Retinal pigment epithelial cell (primary cell): ENCODE measurements around the gene BRSK2.
A peak's percentile ranks its signal among the peaks of the same experiment; 100 is the strongest.

ENCODE experiments used
- DNase-seq: peaks from one replicate; pipeline ENCODE4 v3.0.0-alpha.2; 2010; ENCODE audit warnings: low read depth
- H3K4me3 ChIP-seq: 2 replicates; pipeline ENCODE4 v1.5.1; 2011; ENCODE audit warnings: mild to moderate bottlenecking, low read length, control low read depth, moderate library complexity
- CTCF ChIP-seq: conservative IDR thresholded peaks from 2 replicates; pipeline ENCODE4 v1.5.1; 2011; ENCODE audit warnings: low read depth, low read length, control low read depth, inconsistent platforms

BRSK2 gene

GRCh38 chr11:1398528-1399235 is 8.9 kb downstream of the BRSK2 start:
- H3K4me3 ChIP-seq: no peak overlapping the region
- no peak for DNase-seq
- no peak for TF ChIP-seq CTCF

- DNase-seq: no peak
- TF ChIP-seq CTCF: no peak
- no peak overlapping the region for H3K4me3 ChIP-seq
These were observed 9.9 kb downstream of the BRSK2 start for GRCh38 chr11:1399386-1400316.

GRCh38 chr11:1400317-1401170 is 10.8 kb downstream of the BRSK2 start:
- no peak for DNase-seq
- TF ChIP-seq CTCF: no peak
- no peak overlapping the region for H3K4me3 ChIP-seq

GRCh38 chr11:1401171-1401445 is 11.4 kb downstream of the BRSK2 start:
- H3K4me3 ChIP-seq: no peak overlapping the region
- no peak for DNase-seq
- no peak for TF ChIP-seq CTCF

GRCh38 chr11:1401656-1402221 is 12.0 kb downstream of the BRSK2 start:
- DNase-seq: peak; percentile 7
- peak; percentile 15 for TF ChIP-seq CTCF
- H3K4me3 ChIP-seq: no peak overlapping the region

GRCh38 chr11:1402355-1403077 is 12.8 kb downstream of the BRSK2 start:
- DNase-seq: no peak
- H3K4me3 ChIP-seq: no peak overlapping the region
- no peak for TF ChIP-seq CTCF
